GM10266 (cell line): ENCODE measurements around the gene KCNK13.

Experiments
- DNase-seq: peaks from one replicate; pipeline ENCODE4 v3.0.0; 2012; ENCODE audit errors: extremely low spot score
- TF ChIP-seq, protein P1 (sequence below): IDR thresholded peaks from 2 replicates; pipeline ENCODE4 v1.5.1; 2012; ENCODE audit warnings: mild to moderate bottlenecking, low read depth; ENCODE audit not compliant: control insufficient read depth, insufficient read depth; ENCODE audit errors: missing control alignments

The KCNK13 gene

GRCh38 chr14:90049390-90049789 lies 12.4 kb upstream of the KCNK13 start:
- TF ChIP-seq, protein P1, sequence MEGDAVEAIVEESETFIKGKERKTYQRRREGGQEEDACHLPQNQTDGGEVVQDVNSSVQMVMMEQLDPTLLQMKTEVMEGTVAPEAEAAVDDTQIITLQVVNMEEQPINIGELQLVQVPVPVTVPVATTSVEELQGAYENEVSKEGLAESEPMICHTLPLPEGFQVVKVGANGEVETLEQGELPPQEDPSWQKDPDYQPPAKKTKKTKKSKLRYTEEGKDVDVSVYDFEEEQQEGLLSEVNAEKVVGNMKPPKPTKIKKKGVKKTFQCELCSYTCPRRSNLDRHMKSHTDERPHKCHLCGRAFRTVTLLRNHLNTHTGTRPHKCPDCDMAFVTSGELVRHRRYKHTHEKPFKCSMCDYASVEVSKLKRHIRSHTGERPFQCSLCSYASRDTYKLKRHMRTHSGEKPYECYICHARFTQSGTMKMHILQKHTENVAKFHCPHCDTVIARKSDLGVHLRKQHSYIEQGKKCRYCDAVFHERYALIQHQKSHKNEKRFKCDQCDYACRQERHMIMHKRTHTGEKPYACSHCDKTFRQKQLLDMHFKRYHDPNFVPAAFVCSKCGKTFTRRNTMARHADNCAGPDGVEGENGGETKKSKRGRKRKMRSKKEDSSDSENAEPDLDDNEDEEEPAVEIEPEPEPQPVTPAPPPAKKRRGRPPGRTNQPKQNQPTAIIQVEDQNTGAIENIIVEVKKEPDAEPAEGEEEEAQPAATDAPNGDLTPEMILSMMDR, result no peak
- no peak for DNase-seq

- TF ChIP-seq, protein P1, result no peak
- no peak for DNase-seq
Observed at GRCh38 chr14:90050271-90050670, 11.5 kb upstream of the KCNK13 start.

DNA sequence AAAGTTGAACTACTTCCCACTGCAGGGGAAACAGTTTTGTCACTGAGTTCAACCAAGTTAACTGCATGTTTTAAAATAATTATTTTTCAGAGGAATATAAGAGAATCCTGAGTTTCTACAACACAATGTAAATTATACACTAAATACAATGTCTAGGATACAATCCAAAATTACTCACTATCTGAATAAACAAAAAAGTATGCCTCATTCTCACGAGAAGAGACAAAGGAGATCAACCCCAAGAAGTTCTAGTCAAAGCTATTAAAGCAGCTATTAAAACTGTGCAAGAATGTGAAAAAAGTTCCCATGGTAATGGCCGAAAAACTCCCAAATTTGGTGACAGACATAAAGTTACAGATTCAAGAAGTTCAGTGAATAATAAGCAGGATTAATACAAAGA lies 8.8 kb upstream of the KCNK13 start:
- DNase-seq, result no peak

GRCh38 chr14:90054803-90055202 lies 7.0 kb upstream of the KCNK13 start:
- DNase-seq, result no peak
- TF ChIP-seq, protein P1, result no peak

More for the DNA sequence above, 8.8 kb upstream of the KCNK13 start:
- TF ChIP-seq, protein P1, result no peak

GRCh38 chr14:90056826-90057225 lies 5.0 kb upstream of the KCNK13 start:
- TF ChIP-seq, protein P1, result no peak
- DNase-seq, result no peak

DNA sequence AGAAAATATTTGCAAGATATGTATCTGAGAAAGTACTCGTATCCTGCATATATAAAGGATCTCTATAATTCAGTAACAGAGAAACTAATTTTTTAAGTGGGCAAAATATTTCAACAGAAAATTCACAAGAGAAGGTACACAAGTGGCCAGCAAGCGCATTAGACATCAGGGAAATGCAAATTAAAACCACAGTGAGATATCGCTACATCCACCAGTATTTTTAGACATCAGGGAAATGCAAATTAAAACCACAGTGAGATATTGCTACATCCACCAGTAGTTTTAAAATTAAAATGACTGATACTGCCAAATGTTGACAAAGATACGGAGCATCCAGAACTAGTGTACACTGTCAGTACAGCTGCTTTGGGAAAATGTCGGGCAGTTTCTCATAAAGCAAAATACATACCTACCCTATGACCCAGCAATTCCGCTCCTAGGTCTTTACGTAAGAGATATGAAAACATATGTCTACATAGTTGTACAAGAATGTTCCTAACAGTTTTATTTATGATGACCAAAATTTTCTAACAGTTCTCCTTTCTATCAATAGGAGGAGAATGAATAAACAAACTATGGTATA lies 2.8 kb upstream of the KCNK13 start:
- no peak for DNase-seq
- TF ChIP-seq, protein P1, result no peak

DNA sequence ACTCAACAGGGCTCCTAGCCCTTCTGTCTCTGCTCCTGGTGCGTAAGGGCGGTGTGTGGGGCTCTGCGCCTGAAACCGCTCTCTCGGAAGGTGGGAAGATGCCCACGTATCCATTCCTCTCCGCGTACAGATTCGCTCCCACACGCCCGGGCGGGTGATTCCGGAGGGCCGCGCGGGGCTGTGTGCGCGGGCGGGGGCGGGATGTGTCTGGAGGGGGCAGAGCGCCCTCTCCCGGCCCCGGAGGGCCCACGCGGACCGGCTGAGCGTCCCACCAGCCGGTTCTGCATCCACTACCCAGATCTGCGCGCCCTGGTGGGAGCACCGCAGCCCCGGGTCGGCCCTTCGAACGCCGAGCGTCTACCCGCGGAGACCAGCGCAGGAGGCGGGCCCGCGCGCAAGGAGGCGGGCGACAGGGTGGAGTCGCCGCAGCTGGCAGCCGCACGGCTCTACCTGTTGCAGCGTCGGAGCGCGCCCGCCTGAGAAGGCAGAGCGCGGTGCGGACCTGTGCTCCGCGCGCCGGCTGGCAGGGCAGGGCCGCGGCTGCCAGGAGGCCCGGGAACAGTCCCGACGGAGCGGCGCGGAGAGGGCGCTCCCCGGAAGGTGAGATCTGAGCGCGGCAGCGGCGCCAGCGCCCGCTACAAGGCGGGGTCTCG lies 1.4 kb upstream of the KCNK13 start:
- TF ChIP-seq, protein P1, result peak; percentile 68
- peak; percentile 87 for DNase-seq
